ENCODE results near the gene LPAR1.

The LPAR1 gene

DNA sequence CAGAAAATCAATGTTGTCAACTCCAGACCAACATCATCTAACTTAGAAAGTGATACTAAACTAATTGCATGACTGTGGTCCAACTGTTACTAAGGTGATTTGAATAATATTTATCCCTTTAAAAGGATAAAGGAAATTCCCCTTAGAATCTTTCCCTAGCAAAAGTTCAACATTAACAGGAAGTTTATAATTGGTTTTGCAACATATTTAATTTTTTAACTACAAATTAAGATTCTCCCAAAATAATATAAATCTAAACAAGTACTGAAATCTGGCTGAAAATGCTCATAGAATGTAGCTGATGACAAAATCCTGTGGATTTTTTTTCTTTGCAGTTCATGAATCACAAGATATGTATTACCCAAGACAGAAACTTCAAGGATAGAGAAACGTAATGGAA lies 151.4 kb downstream of the LPAR1 start:
- TF ChIP-seq, protein P1, sequence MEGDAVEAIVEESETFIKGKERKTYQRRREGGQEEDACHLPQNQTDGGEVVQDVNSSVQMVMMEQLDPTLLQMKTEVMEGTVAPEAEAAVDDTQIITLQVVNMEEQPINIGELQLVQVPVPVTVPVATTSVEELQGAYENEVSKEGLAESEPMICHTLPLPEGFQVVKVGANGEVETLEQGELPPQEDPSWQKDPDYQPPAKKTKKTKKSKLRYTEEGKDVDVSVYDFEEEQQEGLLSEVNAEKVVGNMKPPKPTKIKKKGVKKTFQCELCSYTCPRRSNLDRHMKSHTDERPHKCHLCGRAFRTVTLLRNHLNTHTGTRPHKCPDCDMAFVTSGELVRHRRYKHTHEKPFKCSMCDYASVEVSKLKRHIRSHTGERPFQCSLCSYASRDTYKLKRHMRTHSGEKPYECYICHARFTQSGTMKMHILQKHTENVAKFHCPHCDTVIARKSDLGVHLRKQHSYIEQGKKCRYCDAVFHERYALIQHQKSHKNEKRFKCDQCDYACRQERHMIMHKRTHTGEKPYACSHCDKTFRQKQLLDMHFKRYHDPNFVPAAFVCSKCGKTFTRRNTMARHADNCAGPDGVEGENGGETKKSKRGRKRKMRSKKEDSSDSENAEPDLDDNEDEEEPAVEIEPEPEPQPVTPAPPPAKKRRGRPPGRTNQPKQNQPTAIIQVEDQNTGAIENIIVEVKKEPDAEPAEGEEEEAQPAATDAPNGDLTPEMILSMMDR (IDR thresholded peaks at IDR 0.05), result no peak

DNA sequence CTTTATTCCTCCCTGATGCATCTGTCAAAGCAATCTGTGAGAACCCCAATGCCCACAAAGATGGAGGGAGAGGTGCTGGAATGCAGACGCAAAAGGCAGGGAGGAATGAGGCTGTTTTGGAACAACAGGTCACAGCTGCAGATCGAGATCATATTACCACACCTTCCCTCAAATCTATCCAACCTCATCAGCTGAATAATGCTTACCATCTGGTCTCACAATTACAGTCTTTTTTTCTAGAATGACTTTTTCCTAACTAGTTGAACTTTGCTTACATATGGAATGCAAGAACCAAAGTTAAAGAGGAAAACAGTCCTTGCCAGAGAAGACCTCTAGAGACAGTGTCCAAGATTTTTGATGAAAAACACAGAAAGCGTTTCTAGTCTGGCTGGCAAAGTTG lies 158.1 kb downstream of the LPAR1 start:
- TF ChIP-seq, protein P1 (IDR thresholded peaks at IDR 0.05), result no peak

DNA sequence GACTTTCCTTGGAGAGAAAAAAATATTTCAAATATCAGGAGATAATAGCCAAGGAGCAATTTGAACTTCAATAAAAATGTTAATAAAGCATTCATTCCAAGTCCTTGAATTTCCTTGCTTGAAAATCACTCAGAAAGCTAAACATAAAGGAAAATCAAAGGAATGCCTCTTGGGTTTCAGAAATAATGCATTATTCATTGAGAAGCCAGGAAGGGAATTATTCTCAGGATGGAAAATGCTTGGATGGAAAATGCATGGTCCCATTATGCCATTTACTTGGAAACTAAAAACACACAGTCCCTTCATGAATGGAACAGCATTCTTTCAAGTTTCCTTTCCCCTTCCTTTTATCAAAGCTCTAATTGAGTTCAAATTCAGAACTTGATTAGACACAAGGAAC lies 160.9 kb downstream of the LPAR1 start:
- TF ChIP-seq, protein P1 (IDR thresholded peaks at IDR 0.05), result no peak

DNA sequence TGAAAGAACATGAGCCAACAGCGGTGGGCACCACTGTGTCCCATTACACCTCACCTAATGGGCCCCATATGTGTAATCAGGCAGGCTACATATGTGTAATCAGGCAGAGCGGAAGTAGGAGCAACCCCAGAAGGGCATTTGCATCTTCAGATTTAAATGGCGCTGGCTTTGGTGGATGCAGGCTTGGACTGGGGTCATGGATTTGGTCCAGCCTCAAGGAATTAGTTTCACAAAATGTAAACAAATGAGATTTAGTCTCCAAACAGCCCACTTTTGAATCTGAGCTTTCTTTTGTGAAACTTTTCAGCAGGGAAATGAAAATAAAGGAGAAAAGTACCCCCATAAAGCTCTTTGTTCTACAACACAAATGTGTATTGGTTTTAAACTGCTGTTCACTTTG lies 161.3 kb downstream of the LPAR1 start:
- TF ChIP-seq, protein P1 (IDR thresholded peaks at IDR 0.05), result no peak

DNA sequence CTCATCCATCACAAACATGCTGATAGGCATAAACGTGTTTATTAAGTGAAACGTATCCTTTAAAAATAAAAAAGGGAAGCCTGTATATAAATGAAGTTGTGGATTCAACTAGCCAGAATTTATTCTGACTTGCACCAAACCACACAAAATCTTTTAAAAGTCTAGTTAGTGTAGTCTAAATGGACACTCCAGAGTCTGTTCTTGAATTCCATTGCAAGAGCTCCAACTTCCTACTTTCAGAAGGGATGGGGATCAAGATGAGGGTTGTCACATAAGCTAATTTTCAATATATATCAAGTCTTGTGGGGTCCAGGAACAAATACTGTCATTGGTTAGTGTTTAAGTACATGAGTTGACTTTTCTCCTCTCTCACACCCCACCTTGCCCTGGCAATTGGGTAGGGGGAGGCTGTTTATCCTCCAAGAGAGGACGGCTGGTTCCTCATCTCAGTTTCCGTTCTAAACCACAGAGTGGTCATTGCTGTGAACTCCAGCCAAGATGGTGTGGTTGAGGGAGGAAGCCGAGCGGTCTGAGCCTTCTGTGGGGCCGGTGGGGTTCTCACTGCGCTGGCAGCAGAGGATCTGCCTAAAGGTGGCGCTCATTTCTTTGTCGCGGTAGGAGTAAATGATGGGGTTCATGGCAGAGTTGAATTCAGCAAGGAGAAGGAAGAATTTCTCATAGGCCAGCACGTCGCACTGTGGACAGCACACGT lies 163.2 kb downstream of the LPAR1 start:
- TF ChIP-seq, protein P1 (IDR thresholded peaks at IDR 0.05), result no peak

DNA sequence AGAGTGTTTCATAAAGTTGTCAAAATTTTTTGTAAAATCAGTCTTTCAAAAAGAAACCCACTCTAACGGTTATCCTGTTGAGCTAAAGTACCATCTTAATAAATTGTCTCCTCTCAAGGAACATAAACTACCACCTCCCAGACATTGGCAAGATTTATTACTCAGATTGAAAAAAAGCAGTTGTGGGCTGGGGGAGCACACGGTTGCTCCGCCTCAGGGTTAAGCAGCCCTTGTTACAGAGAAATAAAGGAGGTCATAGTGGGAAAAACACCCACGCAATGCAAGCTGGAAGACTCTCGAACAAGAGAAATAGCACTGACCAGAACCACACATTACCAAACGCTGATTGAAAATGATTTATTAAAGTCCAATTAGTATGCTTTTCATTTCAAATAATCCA lies 165.3 kb downstream of the LPAR1 start:
- TF ChIP-seq, protein P1 (IDR thresholded peaks at IDR 0.05), result no peak

DNA sequence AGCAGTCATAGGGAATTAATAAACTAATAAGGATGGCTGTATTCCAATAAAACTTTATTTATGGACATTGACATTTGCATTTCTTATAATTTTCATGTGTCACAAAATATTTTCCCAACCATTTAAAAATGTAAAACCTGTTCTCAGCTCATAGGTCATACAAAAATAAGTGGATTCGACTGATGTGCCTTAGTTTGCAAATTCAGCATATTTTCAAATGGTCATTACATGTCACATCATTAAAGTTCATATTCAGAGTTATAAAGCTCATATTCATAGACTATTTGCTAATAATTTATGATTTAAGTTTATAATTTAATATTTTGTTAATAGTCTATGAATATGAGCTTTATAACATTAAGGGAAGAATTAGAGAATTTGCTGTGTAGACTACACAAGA lies 166.5 kb downstream of the LPAR1 start:
- TF ChIP-seq, protein P1 (IDR thresholded peaks at IDR 0.05), result no peak

DNA sequence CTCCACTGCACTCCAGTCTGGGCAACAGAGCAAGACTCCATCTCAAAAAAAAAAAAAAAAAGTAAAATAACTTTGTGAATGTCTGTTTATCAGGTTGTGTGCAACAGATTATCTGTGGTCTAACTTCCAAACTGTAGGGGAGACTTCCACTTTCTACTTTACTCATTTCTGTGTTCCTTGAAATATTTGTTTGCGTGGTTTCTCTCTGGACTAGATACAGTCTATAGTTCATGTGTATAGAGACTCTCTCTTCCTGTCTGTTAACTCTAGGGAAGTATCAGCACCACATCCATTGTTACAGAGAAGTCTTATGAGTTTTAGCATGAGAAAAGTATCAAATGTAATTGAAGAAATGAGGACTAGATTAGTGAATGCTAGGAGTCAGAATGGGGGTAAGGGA lies 168.3 kb downstream of the LPAR1 start:
- TF ChIP-seq, protein P1 (IDR thresholded peaks at IDR 0.05), result no peak

All from LNCAP (cell line).